ENCODE results near the gene ERC2. TPM values are rescaled to one million over a fixed set of nuclear protein-coding genes. Genes with fewer than 3 reads are reported as not detected.

ERC2 gene
- polyA plus RNA-seq, 3 donors, result not detected

- no peak overlapping the region for H3K27ac ChIP-seq (ENCODE audit: low read depth in 1 of 2, low read length in 2 of 2)
- H3K4me3 ChIP-seq (replicated peaks in 1 of 3; ENCODE audit: low read depth in 2 of 3, low read length in 3 of 3), result no peak overlapping the region
- Mint-ChIP-seq H3K27me3 (ENCODE audit: low read depth in 3 of 3) (peaks cover 0 to 8% (median 6%) of the 10 kb centered on the region in 3 donors), H3K9me3 (peaks cover 0 to 4% (median 0%) of the 10 kb centered on the region in 7 donors), H3K27ac (no peak overlapping the region), H3K4me1 (peaks cover 3% of the 10 kb centered on the region), H3K36me3 (no peaks in the 10 kb centered on the region), H3K4me3 (no peak overlapping the region)
- 100% methylated on average over 1 of the region's 1 CpG for WGBS (ENCODE audit: insufficient coverage)
- intact Hi-C loops (cut with micrococcal nuclease), result no loop called here
- no peak for TF ChIP-seq CTCF (IDR thresholded peaks at IDR 0.05)
- no peak overlapping the region for H3K4me2 ChIP-seq (replicated peaks; ENCODE audit: extremely low read depth, low read length, poor library complexity, severe bottlenecking)
- no peaks in the 10 kb centered on the region for H3K27me3 ChIP-seq (ENCODE audit: control insufficient read depth in 2 of 2, insufficient read depth in 2 of 2, low read length in 2 of 2)
- no peak overlapping the region for H3K9ac ChIP-seq (ENCODE audit: insufficient read depth, low read length, poor library complexity, severe bottlenecking)
- no peak overlapping the region for H2AFZ ChIP-seq (ENCODE audit: insufficient read depth, low read depth, low read length, poor library complexity, severe bottlenecking)
- H3K36me3 ChIP-seq (replicated peaks in 1 of 2; ENCODE audit: control insufficient read depth in 1 of 2, insufficient read depth in 2 of 2, low read length in 2 of 2), result no peaks in the 10 kb centered on the region
- H3K4me1 ChIP-seq (ENCODE audit: control insufficient read depth in 1 of 2, insufficient read depth in 2 of 2, low read length in 2 of 2), result no peaks in the 10 kb centered on the region
- H3K79me2 ChIP-seq (ENCODE audit: insufficient read depth, low read length), result no peaks in the 10 kb centered on the region
- no peak for DNase-seq
- H4K20me1 ChIP-seq (ENCODE audit: insufficient read depth, low read length), result no peaks in the 10 kb centered on the region
- H3K9me3 ChIP-seq (replicated peaks in 1 of 2; ENCODE audit: control insufficient read depth in 1 of 2, insufficient read depth in 1 of 2, low read length in 2 of 2), result no peaks in the 10 kb centered on the region
These were observed 810.0 kb downstream of the ERC2 start for GRCh38 chr3:55658270-55658669.

GRCh38 chr3:55655544-55655943 is 812.7 kb downstream of the ERC2 start:
- Mint-ChIP-seq H3K36me3 (no peaks in the 10 kb centered on the region), H3K4me3 (no peak overlapping the region), H3K4me1 (peaks cover 3% of the 10 kb centered on the region), H3K27me3 (ENCODE audit: low read depth in 3 of 3) (peaks cover 0 to 4% (median 3%) of the 10 kb centered on the region in 3 donors), H3K27ac (no peak overlapping the region), H3K9me3 (peaks cover 0 to 4% (median 0%) of the 10 kb centered on the region in 7 donors)
- H3K36me3 ChIP-seq (replicated peaks in 1 of 2; ENCODE audit: control insufficient read depth in 1 of 2, insufficient read depth in 2 of 2, low read length in 2 of 2), result no peaks in the 10 kb centered on the region
- intact Hi-C loops (cut with micrococcal nuclease), result no loop called here
- no peaks in the 10 kb centered on the region for H3K27me3 ChIP-seq (ENCODE audit: control insufficient read depth in 2 of 2, insufficient read depth in 2 of 2, low read length in 2 of 2)
- no CpG with 5 or more reads among the region's 1 CpG for WGBS (ENCODE audit: insufficient coverage)
- no peak overlapping the region for H2AFZ ChIP-seq (ENCODE audit: insufficient read depth, low read depth, low read length, poor library complexity, severe bottlenecking)
- H3K4me2 ChIP-seq (replicated peaks; ENCODE audit: extremely low read depth, low read length, poor library complexity, severe bottlenecking), result no peak overlapping the region
- no peaks in the 10 kb centered on the region for H3K79me2 ChIP-seq (ENCODE audit: insufficient read depth, low read length)
- DNase-seq, result no peak
- no peaks in the 10 kb centered on the region for H3K4me1 ChIP-seq (ENCODE audit: control insufficient read depth in 1 of 2, insufficient read depth in 2 of 2, low read length in 2 of 2)
- no peaks in the 10 kb centered on the region for H3K9me3 ChIP-seq (replicated peaks in 1 of 2; ENCODE audit: control insufficient read depth in 1 of 2, insufficient read depth in 1 of 2, low read length in 2 of 2)
- no peak overlapping the region for H3K27ac ChIP-seq (ENCODE audit: low read depth in 1 of 2, low read length in 2 of 2)
- H3K4me3 ChIP-seq (replicated peaks in 1 of 3; ENCODE audit: low read depth in 2 of 3, low read length in 3 of 3), result no peak overlapping the region
- TF ChIP-seq CTCF (IDR thresholded peaks at IDR 0.05), result no peak
- H4K20me1 ChIP-seq (ENCODE audit: insufficient read depth, low read length), result no peaks in the 10 kb centered on the region
- no peak overlapping the region for H3K9ac ChIP-seq (ENCODE audit: insufficient read depth, low read length, poor library complexity, severe bottlenecking)

Data from CD14-positive monocyte (primary cell).